Nucleus accumbens (tissue), 56 donors: ENCODE results near the gene KIAA0513.

Experiments
- DNase-seq, 56 donors: peaks; one replicate each; lab custom pipeline; 2025; lab: John Stamatoyannopoulos, UW

Gene KIAA0513

GRCh38 chr16:85004587-85005205 is 22.9 kb upstream of the KIAA0513 start:
- DNase-seq, result no peak

- DNase-seq, result no peak
These were observed 22.1 kb upstream of the KIAA0513 start for GRCh38 chr16:85005285-85006069.

DNA sequence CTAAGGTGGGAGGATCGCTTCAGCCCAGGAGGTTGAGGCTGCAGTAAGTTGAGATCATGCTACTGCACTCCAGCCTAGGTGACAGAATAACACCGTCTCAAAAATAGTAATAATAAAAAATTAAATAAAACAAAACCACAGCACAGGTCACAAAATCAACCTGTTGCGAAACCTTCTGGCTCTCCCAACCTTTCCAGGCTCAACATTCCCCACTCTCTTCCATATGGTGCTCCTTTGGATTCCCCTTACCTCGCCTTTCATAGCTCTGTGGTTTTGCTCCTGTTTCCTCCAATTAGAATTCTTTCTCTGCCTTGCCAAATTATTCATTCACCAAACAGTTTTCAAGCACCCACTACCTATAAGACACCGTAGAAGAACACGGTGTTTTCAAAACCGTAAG is 21.0 kb upstream of the KIAA0513 start:
- no peak for DNase-seq

DNA sequence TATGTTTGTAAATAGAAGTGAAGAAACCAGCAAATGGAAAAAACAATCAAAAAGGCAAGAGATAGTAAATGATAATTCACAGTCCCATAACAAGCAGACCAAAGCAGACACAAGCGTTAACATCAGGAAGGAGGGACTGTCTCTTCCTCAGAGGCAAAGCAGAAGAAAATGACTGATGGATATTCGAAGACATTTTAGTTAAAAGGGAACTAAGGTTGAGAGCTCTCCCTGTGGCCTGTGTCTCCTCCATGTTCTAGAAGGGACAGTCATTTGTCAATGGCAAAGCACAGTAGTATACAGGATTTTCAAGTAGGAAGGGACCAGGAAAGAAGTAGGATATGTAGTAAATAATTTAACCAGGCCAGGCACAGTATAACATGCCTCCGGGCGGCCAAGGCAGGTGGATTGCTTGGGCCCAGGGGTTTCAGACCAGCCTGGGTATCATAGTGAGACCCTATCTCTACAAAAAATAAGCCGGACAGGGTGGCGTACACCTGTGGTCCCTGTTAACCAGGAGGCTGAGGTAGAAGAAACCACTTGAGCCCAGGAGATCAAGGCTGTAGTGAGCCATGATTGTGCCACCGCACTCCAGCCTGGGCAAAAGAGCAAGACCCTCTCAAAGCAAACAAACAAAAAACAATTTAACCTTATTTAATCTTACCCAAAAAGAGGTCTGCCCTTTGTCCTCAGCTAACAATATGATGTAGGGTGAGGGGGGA is 19.9 kb upstream of the KIAA0513 start:
- DNase-seq, result no peak

DNA sequence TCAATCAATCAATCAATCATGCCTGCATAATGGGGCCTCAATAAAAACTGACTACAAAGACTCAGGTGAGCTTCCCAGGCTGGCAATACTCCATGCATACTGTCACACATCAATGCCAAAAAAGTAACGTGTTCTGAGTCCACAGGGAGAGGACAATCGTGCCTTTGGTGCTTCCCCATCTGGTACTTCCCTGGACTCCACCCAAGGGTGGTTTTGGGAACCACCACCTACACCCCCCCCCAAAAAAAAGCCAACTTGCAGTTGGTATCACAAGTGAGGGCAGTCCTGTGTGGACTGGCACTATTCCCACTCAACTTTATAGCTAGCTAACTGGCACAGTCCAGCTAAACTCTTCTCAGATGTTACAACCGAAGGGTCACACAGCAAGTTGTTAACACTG is 19.3 kb upstream of the KIAA0513 start:
- no peak for DNase-seq

DNA sequence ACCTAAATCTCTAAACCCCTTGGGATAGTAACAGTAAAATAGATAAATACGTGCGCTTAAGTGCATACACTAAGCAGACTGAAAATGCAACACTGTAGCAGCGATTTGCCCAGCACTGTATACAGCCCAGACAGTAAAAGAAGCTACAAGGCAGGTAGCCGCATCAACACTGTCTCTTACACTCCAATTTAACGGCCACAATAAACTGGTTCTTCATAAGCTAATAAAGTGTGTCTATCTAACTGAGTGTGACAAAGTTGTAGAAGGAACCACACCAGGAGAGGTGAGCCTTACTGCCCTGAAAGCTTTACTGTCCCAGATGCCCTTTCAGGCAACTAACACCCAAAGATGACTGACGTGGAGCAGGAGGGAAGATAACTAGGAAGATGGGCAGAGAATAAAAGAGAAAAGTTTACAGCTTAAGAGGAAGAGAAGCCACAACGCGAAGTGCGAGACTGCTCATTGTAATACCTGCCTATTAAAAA is 17.1 kb upstream of the KIAA0513 start:
- DNase-seq, result no peak

DNA sequence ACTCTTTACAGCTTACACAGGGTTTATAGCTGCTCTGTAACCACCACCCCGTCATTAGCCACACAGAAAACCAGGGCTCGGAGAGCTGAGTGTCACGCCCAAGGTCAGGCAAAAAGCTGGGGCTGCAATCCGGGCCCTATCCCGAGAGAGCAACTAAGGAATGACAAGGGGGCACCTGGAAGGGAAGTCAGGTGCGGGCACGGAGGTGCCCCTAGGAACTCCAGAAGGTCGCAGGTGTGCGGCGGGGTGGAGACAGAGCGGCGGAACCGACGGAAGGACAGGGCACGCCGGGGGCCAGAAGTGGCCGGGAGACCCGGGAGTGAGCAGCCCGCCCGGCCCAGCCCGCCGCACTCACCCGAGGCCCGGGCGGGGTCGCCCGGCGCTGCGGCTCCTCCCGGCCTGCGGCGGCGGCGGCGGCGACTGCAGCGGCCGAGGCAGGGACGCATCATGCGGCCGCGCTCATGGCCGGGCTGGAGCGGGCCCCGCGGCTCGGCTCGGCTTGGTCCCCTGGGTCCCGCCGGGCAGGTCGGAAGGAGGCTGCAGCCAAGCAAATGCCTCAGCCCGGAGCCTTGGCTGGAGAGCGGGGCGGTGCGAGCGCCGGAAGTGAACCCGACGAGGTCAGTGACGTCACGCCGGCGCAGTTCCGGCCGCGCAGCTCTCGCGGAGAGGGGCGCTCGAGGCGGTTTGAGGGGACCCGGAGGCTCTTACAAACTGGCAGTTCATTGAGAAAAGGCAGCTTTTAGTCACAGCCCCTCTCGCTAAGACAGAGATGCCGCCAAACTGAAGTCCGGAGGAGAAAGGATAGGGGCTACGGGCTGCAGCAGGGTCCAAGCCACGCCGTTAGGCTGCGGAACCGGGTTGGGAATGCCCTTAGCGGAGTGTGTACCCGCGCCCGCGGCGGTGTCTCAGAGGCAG is 16.4 kb upstream of the KIAA0513 start, which contains the start of gene ZDHHC7:
Gene ZDHHC7, minus strand, starts transcription at position 605 of the 915 bp plus-strand sequence. CDS start 20,917 bp downstream, outside the sequence.
- DNase-seq, result peak in 55 of 56 donors; percentile 23 to 89 (median 80)

- no peak for DNase-seq
These were observed 15.7 kb upstream of the KIAA0513 start for GRCh38 chr16:85011846-85012284.

DNA sequence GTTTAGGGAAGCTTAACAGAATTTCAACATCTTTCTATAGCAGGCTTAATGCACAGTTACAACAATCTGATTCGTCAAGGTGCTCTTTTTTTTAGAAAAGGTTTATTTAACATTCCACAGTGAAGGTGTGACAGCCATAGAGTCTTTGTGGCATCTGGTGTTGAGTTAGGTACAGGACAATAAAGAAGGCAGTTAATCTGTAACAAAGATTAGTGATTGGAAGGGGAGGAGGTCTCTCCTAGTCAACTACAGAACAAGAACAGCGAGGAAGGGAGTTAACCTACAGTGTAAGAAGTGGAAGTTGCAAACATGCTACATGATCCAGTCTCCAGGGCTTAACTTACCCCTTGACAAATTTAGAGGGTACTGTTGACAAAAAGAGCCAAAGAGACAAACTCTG is 13.3 kb upstream of the KIAA0513 start:
- no peak for DNase-seq

DNA sequence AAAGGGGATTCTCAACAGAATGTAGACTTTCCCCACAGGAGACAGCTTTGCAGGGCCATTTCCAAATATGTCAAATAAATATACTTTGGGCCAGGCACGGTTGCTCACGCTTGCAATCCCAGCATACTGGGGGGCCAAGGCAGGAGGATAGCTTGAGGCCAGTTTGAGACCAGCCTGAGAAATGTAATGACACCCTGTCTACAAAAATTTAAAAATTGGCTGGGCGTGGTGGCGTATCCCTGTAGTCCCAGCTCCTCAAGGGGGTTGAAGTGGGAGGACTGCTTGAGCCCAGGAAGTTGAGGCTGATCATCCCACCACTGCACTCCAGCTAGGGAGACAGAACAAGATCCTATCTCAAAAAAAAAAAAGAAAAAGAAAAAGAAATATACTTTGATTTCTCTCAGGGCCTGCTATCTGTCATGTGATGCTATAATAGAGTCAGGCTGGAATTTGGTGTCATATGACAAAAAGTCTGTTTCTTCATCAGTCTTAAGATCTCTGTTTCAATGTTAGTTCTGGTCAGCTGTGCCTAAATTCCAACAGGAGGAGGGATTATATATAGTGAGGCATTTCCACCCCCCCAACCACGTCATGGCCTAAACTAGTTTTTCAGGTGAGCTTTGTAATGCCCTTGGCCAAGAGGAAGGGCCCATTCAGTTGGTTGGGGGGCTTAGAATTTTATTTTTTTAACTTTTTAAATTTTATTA is 12.0 kb upstream of the KIAA0513 start:
- DNase-seq, result no peak

DNA sequence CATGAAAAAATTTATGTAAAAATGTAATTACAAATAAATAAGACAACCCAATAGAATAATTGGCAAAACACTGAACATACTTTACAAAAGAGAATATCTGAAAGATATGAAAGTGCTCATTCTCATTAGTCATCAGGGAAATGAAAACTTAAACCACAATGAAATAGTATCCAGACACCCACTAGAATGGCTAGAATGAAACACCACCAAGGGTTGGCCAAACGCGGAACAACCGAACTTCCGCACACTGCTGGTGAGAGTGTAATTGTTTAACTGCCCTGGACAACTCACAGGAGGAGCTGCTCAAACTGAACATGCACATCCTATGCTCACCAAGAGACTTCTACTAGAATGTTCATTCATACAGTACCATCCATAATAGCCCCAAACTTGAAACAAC is 10.4 kb upstream of the KIAA0513 start:
- DNase-seq, result no peak

GRCh38 chr16:85017633-85018032 is 10.0 kb upstream of the KIAA0513 start:
- DNase-seq, result no peak

DNA sequence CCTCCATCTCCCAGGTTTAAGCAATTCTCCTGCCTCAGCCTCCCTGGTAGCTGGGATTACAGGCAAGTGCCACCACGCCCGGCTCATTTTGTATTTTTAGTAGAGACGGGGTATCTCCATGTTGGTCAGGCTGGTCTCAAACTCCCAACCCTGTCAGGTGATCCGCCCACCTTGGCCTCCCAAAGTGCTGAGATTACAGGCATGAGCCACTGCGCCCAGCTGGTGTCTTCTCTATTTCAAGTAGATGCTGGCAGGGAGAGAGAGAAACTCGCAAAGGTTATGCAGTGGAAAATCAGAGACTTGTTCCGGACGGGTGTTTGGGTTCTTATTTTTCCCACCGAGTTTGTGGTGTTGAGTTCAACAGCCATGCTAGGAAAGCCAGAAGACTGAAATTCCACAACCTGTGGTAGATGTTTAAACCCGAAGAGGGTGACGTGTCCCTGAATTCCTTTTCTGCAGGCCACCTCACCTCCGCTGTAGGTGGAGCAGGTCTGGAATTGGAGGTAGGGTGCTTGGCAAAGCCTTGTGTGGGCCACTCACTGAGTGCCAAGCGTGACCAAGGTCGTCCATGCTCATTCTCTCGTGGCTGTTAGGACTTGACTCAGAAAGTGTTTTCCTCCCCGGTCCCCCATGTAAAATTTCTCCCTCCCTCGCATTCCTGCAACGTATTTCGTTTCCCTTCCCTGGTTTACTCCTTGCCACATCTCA is 8.9 kb upstream of the KIAA0513 start:
- DNase-seq, result no peak

- no peak for DNase-seq
These were observed 7.8 kb upstream of the KIAA0513 start for GRCh38 chr16:85019659-85020245.

DNA sequence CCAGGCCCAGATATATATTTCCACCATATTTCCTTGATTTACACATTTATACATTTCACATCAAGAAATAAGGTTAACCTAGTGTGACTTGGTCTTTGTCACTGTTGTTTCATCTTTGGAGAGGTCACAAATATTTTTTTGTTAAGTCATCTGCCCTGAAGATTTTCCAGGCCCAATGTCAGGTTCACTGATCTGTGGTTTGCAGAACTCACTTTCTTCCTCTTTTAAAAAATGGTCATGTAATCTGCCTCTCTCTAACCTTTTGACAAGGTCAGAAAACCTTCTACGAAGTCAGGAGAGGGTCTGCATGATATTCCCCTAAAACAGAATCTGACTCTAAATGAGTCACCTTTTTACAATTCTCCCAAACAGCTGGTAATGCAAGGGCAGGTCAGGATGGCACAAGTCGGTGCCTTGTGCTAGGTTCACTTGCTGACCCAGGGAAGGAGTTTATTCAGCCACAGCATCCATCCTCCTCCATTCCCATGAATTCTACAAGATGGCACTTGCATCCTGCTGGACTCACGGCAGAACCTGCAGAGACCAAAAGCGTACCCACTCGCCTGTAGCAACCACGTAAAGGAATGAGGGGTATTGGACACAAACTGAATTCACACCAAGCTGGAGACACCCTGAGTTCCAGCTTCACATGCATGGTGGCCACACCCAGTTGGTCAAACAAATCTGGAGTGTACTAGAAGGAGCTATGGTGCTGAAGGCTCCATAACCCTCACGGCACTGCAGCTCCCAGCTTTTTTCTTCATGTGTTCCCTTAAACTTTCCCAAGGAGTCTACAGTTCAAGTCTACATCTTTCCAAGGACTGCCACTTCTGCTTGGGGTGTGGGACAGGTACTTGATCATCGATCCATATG is 1.6 kb upstream of the KIAA0513 start:
- DNase-seq, result no peak

GRCh38 chr16:85026703-85027102 is 892 bp upstream of the KIAA0513 start:
- DNase-seq, result no peak

GRCh38 chr16:85027958-85028684 is 526 bp downstream of the KIAA0513 start:
- DNase-seq, result peak in 6 of 56 donors; percentile 17 to 51 (median 36)
